HG02763 (cell line): Measurements from ENCODE around the gene NDUFA6.
"Not testable (repeated sequence)": the region's sequence is repeated elsewhere in the genome, so short reads cannot be mapped to it uniquely, and the experiment has no call there.

Source experiments
- ATAC-seq: cut with Tn5 transposase; IDR thresholded peaks from one replicate; pipeline ENCODE4 v1.9.1; 2021; ENCODE audit warnings: mild to moderate bottlenecking, moderate library complexity; ENCODE audit not compliant: unreplicated experiment

Gene NDUFA6

GRCh38 chr22:42090596-42091454 is at the start of gene NDUFA6:
Gene NDUFA6 (minus strand): TSS chr22:42090772. CDS start chr22:42090744, 28 bp downstream.
- peak; percentile 89 for ATAC-seq

DNA sequence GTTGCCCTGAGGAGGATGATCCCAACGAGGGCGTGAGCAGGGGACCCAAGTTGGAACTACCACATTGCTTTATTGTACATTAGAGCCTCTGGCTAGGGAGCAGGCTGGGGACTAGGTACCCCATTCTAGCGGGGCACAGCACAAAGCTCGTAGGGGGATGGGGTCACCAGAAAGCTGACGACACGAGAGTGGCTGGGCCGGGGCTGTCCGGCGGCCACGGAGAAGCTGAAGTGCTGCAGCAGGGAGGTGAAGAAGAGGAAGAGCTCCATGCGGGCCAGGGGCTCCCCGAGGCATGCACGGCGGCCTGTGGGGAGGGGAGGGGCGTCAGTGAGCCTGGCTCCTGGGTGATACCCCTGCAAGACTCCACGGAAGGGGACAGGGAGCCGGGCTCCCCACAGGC is 49.6 kb upstream of the NDUFA6 start:
- ATAC-seq: not testable (repeated sequence)

DNA sequence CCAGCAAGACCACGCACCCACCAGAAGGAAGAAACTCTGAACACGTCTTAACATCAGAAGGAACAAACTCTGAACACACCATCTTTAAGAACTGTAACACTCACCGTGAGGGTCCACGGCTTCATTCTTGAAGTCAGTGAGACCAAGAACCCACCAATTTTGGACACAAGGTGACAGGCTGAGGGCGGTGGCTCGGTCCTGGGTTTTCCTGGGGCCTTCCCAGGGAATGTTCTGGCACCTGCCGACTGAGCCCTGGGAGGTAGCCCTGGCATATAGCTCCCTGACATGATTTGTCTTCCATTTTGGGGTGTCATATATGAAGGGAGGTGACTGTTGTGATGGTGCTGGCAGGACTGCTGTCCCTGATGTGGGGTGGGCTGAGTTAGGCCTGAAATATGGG is 48.9 kb upstream of the NDUFA6 start:
- not testable (repeated sequence) for ATAC-seq

- ATAC-seq: no peak
Measured at GRCh38 chr22:42138972-42139371, 48.4 kb upstream of the NDUFA6 start.

DNA sequence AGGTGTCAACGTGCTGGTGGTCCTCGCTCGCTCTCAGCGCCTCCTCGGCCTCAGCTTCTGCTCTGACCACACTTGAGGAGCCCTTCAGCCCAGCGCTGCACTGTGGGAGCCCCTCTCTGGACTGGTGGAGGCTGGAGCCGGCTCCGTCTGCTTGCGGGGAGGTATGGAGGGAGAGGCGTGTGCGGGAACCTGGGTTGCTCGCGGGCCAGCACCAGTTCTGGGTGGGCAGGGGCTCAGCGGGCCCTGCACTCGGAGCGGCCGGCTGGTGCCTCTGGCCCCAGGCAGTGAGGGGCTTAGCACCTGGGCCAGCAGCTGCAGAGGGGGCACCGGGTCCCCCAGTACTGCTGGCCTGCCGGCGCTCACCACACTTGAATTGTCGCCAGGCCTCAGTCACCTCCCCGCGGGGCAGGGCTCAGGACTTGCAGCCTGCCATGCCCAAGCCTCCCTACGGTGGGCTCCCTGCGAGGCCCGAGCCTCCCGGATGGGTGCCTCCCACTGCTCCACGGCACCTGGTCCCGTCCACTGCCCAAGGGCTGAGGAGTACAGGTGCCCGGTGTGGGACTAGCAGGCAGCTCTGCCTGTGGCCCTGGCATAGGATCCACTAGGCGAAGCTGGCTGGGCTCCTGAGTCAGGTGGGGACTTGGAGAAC is 47.7 kb upstream of the NDUFA6 start:
- no peak for ATAC-seq

GRCh38 chr22:42135688-42136087 is 45.1 kb upstream of the NDUFA6 start:
- not testable (repeated sequence) for ATAC-seq

- ATAC-seq: no peak
Measured at GRCh38 chr22:42134100-42135020, 43.8 kb upstream of the NDUFA6 start.

DNA sequence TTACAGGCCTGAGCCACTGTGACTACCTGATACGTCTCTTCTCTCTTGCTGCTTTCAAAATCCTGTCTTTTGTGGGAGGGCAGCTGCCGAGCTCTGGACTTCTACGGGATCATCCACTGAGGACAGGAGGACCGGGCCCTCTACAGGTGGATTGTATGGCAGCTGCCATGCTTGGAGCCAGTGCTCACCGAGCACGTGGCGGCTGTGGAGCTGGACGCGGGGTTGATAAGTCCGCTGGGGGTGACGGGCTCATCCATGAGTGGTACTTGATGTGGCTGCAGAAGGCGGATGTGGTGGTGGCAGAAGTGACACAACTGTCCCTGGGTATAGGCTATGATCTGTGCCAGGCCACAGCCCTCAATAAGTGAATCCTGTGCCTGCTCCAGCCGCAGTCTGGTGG is 41.9 kb upstream of the NDUFA6 start:
- no peak for ATAC-seq

GRCh38 chr22:42131562-42131961 is 41.0 kb upstream of the NDUFA6 start:
- ATAC-seq: no peak

GRCh38 chr22:42130639-42131431 is 40.3 kb upstream of the NDUFA6 start, which contains the start of gene CYP2D6:
Gene CYP2D6 (minus strand): TSS chr22:42130810. CDS start chr22:42130791, 19 bp downstream.
- not testable (repeated sequence) for ATAC-seq

DNA sequence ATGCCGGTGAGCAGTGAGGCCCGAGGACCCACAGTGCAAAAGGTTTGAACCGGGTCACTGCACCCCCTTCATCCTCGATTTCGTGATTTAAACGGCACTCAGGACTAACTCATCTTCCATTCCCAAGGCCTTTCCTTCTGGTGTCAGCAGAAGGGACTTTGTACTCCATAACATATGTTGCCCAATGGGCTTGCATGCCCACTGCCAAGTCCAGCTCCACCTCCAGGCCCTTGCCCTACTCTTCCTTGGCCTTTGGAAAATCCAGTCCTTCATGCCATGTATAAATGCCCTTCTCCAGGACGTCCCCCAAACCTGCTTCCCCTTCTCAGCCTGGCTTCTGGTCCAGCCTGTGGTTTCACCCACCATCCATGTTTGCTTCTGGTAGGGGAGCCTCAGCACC is 39.6 kb upstream of the NDUFA6 start:
- ATAC-seq: not testable (repeated sequence)

DNA sequence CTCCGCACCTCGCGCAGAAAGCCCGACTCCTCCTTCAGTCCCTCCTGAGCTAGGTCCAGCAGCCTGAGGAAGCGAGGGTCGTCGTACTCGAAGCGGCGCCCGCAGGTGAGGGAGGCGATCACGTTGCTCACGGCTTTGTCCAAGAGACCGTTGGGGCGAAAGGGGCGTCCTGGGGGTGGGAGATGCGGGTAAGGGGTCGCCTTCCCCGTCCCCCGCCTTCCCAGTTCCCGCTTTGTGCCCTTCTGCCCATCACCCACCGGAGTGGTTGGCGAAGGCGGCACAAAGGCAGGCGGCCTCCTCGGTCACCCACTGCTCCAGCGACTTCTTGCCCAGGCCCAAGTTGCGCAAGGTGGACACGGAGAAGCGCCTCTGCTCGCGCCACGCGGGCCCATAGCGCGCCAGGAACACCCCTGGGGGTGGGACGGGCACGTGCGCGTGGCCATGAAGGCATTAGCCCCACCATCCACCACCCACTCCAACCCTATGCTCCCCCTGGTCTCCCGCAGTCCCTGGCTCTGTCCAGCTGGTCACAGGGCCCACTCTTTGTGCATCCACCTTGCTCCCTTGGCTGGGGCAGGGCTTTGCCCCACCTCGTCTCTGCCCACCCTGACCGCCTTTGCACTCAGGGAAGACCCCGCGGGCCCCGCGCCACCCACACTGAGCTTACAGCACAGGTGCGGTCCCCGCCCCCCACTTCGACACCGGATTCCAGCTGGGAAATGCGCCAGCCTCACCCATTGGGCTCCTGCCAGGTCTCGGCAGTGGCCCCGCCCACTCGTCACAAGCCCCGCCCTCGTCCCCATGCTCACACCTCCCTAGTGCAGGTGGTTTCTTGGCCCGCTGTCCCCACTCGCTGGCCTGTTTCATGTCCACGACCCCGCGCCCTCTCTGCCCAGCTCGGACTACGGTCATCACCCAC is 38.5 kb upstream of the NDUFA6 start:
- ATAC-seq: not testable (repeated sequence)

DNA sequence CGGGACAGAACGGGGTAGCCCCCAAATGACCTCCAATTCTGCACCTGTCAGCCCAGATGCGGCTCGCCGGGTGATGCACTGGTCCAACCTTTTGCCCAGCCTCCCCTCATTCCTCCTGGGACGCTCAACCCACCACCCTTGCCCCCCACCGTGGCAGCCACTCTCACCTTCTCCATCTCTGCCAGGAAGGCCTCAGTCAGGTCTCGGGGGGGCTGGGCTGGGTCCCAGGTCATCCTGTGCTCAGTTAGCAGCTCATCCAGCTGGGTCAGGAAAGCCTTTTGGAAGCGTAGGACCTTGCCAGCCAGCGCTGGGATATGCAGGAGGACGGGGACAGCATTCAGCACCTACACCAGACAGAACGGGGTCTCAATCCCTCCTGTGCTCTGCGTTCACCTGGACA is 37.4 kb upstream of the NDUFA6 start:
- ATAC-seq: not testable (repeated sequence)

- no peak for ATAC-seq
Measured at GRCh38 chr22:42127606-42128005, 37.0 kb upstream of the NDUFA6 start.

- not testable (repeated sequence) for ATAC-seq
Measured at GRCh38 chr22:42123529-42123928, 33.0 kb upstream of the NDUFA6 start.

- not testable (repeated sequence) for ATAC-seq
Measured at GRCh38 chr22:42120231-42121021, 29.9 kb upstream of the NDUFA6 start.

DNA sequence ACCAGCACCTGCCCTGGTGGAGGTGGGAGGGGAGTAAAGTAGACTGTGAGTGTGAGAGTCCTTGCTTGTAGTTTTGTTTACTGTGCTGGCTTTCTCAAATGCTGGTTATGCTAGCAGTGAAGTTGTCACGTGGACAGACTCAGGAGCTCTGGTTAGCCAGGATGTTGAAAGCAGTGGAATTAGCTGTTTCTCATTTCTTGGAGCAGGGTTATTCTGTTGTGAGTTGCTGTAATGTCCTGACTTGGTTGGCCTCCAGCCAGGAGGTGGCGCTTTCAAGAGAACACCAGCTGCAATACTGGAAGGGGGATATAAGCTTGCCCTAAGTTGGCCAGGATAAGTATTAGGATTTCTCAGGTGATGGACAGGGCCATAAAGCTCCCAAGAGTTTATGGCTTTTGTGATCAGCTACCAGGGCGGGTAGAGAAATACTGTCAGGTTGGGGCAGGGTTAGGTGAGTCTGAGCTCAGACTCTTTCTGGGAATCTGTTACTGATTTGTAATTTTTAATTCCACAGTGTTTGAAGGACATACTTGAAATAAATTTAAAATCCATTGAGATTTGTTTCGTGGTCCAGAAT is 26.4 kb upstream of the NDUFA6 start:
- no peak for ATAC-seq

GRCh38 chr22:42115420-42115830 is 24.9 kb upstream of the NDUFA6 start:
- not testable (repeated sequence) for ATAC-seq
